Fibroblast of skin of left quadriceps (primary cell): ENCODE results near the gene EVI2A.
"Not testable (repeated sequence)": the region's sequence is repeated elsewhere in the genome, so short reads cannot be mapped to it uniquely, and the experiment has no call there.

Source experiments
- DNase-seq, 2 experiments: peaks; one replicate each; pipeline ENCODE4 v3.0.0-alpha.2; 2013; ENCODE audit warnings: low read depth in 2 of 2

EVI2A gene

GRCh38 chr17:31321481-31321880, at the start of gene EVI2A:
EVI2A (minus strand) TSS chr17:31321622; CDS start chr17:31319013, 2,609 bp downstream.
- DNase-seq: peak; percentile 61 to 70

GRCh38 chr17:31369266-31369665, 47.8 kb upstream of the EVI2A start:
- no peak for DNase-seq

- no peak for DNase-seq
Observed at GRCh38 chr17:31366088-31366487, 44.7 kb upstream of the EVI2A start.

GRCh38 chr17:31364012-31364411, 42.6 kb upstream of the EVI2A start:
- no peak for DNase-seq

GRCh38 chr17:31357839-31358394, 36.5 kb upstream of the EVI2A start:
- DNase-seq: no peak

- DNase-seq: no peak
Observed at GRCh38 chr17:31357091-31357490, 35.7 kb upstream of the EVI2A start.

GRCh38 chr17:31355935-31356334, 34.5 kb upstream of the EVI2A start:
- DNase-seq: no peak

GRCh38 chr17:31349454-31349853, 28.0 kb upstream of the EVI2A start:
- no peak for DNase-seq

- not testable (repeated sequence) for DNase-seq
Observed at GRCh38 chr17:31345191-31345747, 23.8 kb upstream of the EVI2A start.

- peak; percentile 34 to 42 for DNase-seq
Observed at GRCh38 chr17:31339906-31340661, 18.7 kb upstream of the EVI2A start.

- DNase-seq: no peak
Observed at GRCh38 chr17:31329221-31329620, 7.8 kb upstream of the EVI2A start.

- DNase-seq: peak; percentile 51 to 62
Observed at GRCh38 chr17:31328160-31328535, 6.7 kb upstream of the EVI2A start.

- peak; percentile 85 to 89 for DNase-seq
Observed at GRCh38 chr17:31327534-31328159, 6.2 kb upstream of the EVI2A start.

- DNase-seq: no peak
Observed at GRCh38 chr17:31323551-31323950, 2.1 kb upstream of the EVI2A start.

GRCh38 chr17:31321966-31322365, 544 bp upstream of the EVI2A start:
- DNase-seq: no peak

- DNase-seq: no peak
Observed at GRCh38 chr17:31320791-31321190, 631 bp downstream of the EVI2A start.

- DNase-seq: no peak
Observed at GRCh38 chr17:31320241-31320640, 1.2 kb downstream of the EVI2A start.

- no peak for DNase-seq
Observed at GRCh38 chr17:31318851-31319661, 2.4 kb downstream of the EVI2A start.

- no peak for DNase-seq
Observed at GRCh38 chr17:31318298-31318801, 3.1 kb downstream of the EVI2A start.

GRCh38 chr17:31314782-31315100, 6.7 kb downstream of the EVI2A start:
- no peak for DNase-seq

GRCh38 chr17:31313982-31314781, 7.2 kb downstream of the EVI2A start, which contains the start of gene EVI2B:
EVI2B (minus strand) TSS chr17:31314054; CDS start chr17:31305609, 8,445 bp downstream.
- DNase-seq: no peak
